Measurements from ENCODE around the gene SGMS2.

SGMS2 gene

GRCh38 chr4:107900508-107900907, 75.8 kb downstream of the SGMS2 start:
- TF ChIP-seq CREB1 (IDR thresholded peaks at IDR 0.05; ENCODE audit: low read depth): no peak
- no peak for TF ChIP-seq FOXM1 (IDR thresholded peaks at IDR 0.05; ENCODE audit: borderline replicate concordance, low read depth)
- TF ChIP-seq REST (IDR thresholded peaks at IDR 0.05; ENCODE audit: low read depth): no peak
- no peak for TF ChIP-seq RAD21 (IDR thresholded peaks at IDR 0.05; ENCODE audit: low read depth)
- no peak for TF ChIP-seq NFIC (IDR thresholded peaks at IDR 0.05)
- TF ChIP-seq CEBPB (IDR thresholded peaks at IDR 0.05): no peak
- TF ChIP-seq, protein P1, sequence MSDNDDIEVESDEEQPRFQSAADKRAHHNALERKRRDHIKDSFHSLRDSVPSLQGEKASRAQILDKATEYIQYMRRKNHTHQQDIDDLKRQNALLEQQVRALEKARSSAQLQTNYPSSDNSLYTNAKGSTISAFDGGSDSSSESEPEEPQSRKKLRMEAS (IDR thresholded peaks at IDR 0.05): no peak
- no peak for TF ChIP-seq ZBTB7A (IDR thresholded peaks at IDR 0.05; ENCODE audit: low read depth)
- no peak for TF ChIP-seq USF1 (IDR thresholded peaks at IDR 0.05)
- TF ChIP-seq EP300 (IDR thresholded peaks at IDR 0.05; ENCODE audit: borderline replicate concordance): no peak
- TF ChIP-seq TEAD4 (IDR thresholded peaks at IDR 0.05): no peak
- TF ChIP-seq YY1 (IDR thresholded peaks at IDR 0.05; ENCODE audit: low read depth): no peak
- no peak for TF ChIP-seq TCF12 (IDR thresholded peaks at IDR 0.05; ENCODE audit: low read depth)
- TF ChIP-seq TAF1 (IDR thresholded peaks at IDR 0.05; ENCODE audit: low read depth): no peak
- no peak for TF ChIP-seq EGR1 (IDR thresholded peaks at IDR 0.05)

GRCh38 chr4:107901213-107901934, 76.6 kb downstream of the SGMS2 start:
- TF ChIP-seq TEAD4 (IDR thresholded peaks at IDR 0.05) (no peak), CREB1 (IDR thresholded peaks at IDR 0.05; ENCODE audit: low read depth) (no peak), CEBPB (IDR thresholded peaks at IDR 0.05) (no peak), ZBTB7A (IDR thresholded peaks at IDR 0.05; ENCODE audit: low read depth) (no peak), FOXM1 (IDR thresholded peaks at IDR 0.05; ENCODE audit: borderline replicate concordance, low read depth) (no peak), EP300 (IDR thresholded peaks at IDR 0.05; ENCODE audit: borderline replicate concordance) (no peak), TAF1 (IDR thresholded peaks at IDR 0.05; ENCODE audit: low read depth) (no peak), REST (IDR thresholded peaks at IDR 0.05; ENCODE audit: low read depth) (no peak), USF1 (IDR thresholded peaks at IDR 0.05) (no peak), RAD21 (IDR thresholded peaks at IDR 0.05; ENCODE audit: low read depth) (no peak), EGR1 (IDR thresholded peaks at IDR 0.05) (no peak), YY1 (IDR thresholded peaks at IDR 0.05; ENCODE audit: low read depth) (no peak), TCF12 (IDR thresholded peaks at IDR 0.05; ENCODE audit: low read depth) (no peak), NFIC (IDR thresholded peaks at IDR 0.05) (no peak)
- TF ChIP-seq, protein P1 (IDR thresholded peaks at IDR 0.05): no peak

DNA sequence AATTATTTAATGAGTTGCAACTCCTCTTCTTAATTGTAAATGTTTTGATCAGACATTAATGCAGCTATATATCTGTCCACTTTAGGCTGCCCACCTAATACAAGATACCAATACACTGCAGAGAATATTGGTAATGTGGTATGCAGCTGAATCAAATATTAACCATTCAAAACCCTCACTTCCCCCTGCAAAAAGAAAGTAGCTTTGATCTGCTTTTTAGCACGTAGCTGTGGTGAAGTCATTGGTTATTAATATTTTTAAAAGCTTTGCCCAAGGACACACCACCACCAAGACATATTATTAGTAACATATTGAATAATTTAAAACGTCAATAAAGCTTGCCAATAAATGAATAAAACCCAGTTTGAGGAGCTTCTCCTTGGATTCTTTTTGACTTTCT, 78.0 kb downstream of the SGMS2 start:
- TF ChIP-seq, protein P1 (IDR thresholded peaks at IDR 0.05): no peak

DNA sequence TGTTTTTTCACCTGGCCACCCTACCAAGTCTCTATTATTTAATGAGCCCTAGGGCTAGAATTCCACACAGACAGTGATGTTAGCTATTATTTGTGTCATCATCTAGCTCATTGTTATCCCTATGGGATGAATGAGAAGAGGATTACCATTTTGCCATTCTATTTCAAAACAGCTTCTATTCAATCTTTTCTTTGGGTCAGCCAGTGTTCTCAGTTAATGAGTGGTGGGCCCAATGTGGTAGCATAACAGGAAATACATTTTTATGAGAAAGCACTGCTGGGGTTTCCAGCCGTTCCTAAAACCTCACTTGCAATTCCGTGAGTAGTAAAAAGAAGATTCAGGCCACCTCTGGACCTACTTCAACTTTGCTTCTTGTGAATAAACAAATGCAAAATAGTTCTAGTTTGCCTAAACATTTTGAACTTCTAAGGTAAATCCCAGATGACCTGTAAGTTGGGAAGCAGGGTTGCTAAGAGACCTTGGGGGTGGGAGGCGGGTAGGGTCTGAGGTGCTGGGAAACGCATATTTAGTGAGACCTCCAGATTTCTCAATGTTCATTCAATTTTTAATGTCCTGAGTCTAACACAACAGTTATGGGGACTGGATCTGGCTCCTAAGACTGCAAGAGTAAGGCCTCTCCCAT, 81.8 kb downstream of the SGMS2 start:
- no peak for TF ChIP-seq EP300 (IDR thresholded peaks at IDR 0.05; ENCODE audit: borderline replicate concordance)
- TF ChIP-seq YY1 (IDR thresholded peaks at IDR 0.05; ENCODE audit: low read depth): no peak
- no peak for TF ChIP-seq RAD21 (IDR thresholded peaks at IDR 0.05; ENCODE audit: low read depth)
- TF ChIP-seq ZBTB7A (IDR thresholded peaks at IDR 0.05; ENCODE audit: low read depth): no peak
- no peak for TF ChIP-seq TEAD4 (IDR thresholded peaks at IDR 0.05)
- no peak for TF ChIP-seq FOXM1 (IDR thresholded peaks at IDR 0.05; ENCODE audit: borderline replicate concordance, low read depth)
- TF ChIP-seq, protein P1 (IDR thresholded peaks at IDR 0.05): no peak
- no peak for TF ChIP-seq NFIC (IDR thresholded peaks at IDR 0.05)
- no peak for TF ChIP-seq CEBPB (IDR thresholded peaks at IDR 0.05)
- TF ChIP-seq CREB1 (IDR thresholded peaks at IDR 0.05; ENCODE audit: low read depth): no peak
- TF ChIP-seq REST (IDR thresholded peaks at IDR 0.05; ENCODE audit: low read depth): no peak

All from Ishikawa (cell line).